Smooth muscle cell (in vitro differentiated cells): ENCODE results near the gene PPP1R1B. TPM values are rescaled to one million over a fixed set of nuclear protein-coding genes. Genes with fewer than 3 reads are reported as not detected.

ENCODE experiments used
- DNase-seq: peaks from one replicate; lab custom pipeline; 2025; ENCODE audit not compliant: unreplicated experiment; lab: John Stamatoyannopoulos, UW
- H2AFZ ChIP-seq: fragments of 200-600 bp; sonication (generic); 2 replicates; pipeline ENCODE4 v1.6.0; 2016; ENCODE audit warnings: antibody characterized with exemption, low read depth, mild to moderate bottlenecking
- H3F3A ChIP-seq: fragments of 200-600 bp; sonication (generic); 2 replicates; pipeline ENCODE4 v1.6.0; 2017; ENCODE audit warnings: antibody characterized with exemption, low read depth
- H3K27ac ChIP-seq: fragments of 200-600 bp; sonication (generic); 2 replicates; pipeline ENCODE4 v1.5.1; 2016; ENCODE audit warnings: low read depth, mild to moderate bottlenecking
- H3K27me3 ChIP-seq: fragments of 200-600 bp; sonication (generic); 2 replicates; pipeline ENCODE4 v1.6.1; 2016; ENCODE audit warnings: low read depth, mild to moderate bottlenecking
- H3K36me3 ChIP-seq: fragments of 200-600 bp; sonication (generic); 2 replicates; pipeline ENCODE4 v1.5.1; 2016; ENCODE audit warnings: low read depth
- H3K4me1 ChIP-seq: fragments of 200-600 bp; sonication (generic); 2 replicates; pipeline ENCODE4 v1.5.1; 2016; ENCODE audit warnings: low read depth
- H3K4me2 ChIP-seq: fragments of 200-600 bp; sonication (generic); 2 replicates; pipeline ENCODE4 v1.6.0; 2016; ENCODE audit warnings: mild to moderate bottlenecking
- H3K4me3 ChIP-seq: fragments of 200-600 bp; sonication (generic); 2 replicates; pipeline ENCODE4 v1.5.1; 2016; ENCODE audit warnings: mild to moderate bottlenecking
- H3K79me2 ChIP-seq: fragments of 200-600 bp; sonication (generic); 2 replicates; pipeline ENCODE4 v1.6.0; 2016; ENCODE audit warnings: low read depth, mild to moderate bottlenecking
- H3K9ac ChIP-seq: fragments of 200-600 bp; sonication (generic); 2 replicates; pipeline ENCODE4 v1.6.0; 2016; ENCODE audit warnings: low read depth
- H3K9me3 ChIP-seq: fragments of 200-600 bp; sonication (generic); replicated peaks from 2 replicates; pipeline ENCODE4 v1.5.1; 2016; ENCODE audit warnings: low read depth
- H4K20me1 ChIP-seq: fragments of 200-600 bp; sonication (generic); 2 replicates; pipeline ENCODE4 v1.6.0; 2016; ENCODE audit warnings: low read depth
- WGBS: methylation state at CpG from one replicate; pipeline ENCODE4 v1.1.7; 2016; ENCODE audit warnings: low lambda C conversion rate; 5-methylcytosine and 5-hydroxymethylcytosine counted together
- polyA plus RNA-seq: library from polyadenylated mRNA; unstranded; fragments of >200 nt; fragmentation: Nextera tagmentation; extraction: Ambion mirVana; gene quantifications from 2 replicates; pipeline ENCODE4 v1.2.1, GENCODE V29; 2016
- total RNA-seq: library from RNA; depleted of rRNA; stranded (reverse); fragments of >200 nt; gene quantifications from 2 replicates; pipeline ENCODE4 v1.2.3, GENCODE V29; 2014
- TF ChIP-seq, protein P1 (sequence below): fragments of 200-600 bp; sonication (generic); IDR thresholded peaks from 2 replicates; pipeline ENCODE4 v1.5.1; 2017; ENCODE audit warnings: borderline replicate concordance, mild to moderate bottlenecking, antibody characterized with exemption; ENCODE audit not compliant: insufficient read depth, poor library complexity, severe bottlenecking

The PPP1R1B gene
- total and polyA plus RNA-seq, 2 experiments from 2014 or later, result not detected

DNA sequence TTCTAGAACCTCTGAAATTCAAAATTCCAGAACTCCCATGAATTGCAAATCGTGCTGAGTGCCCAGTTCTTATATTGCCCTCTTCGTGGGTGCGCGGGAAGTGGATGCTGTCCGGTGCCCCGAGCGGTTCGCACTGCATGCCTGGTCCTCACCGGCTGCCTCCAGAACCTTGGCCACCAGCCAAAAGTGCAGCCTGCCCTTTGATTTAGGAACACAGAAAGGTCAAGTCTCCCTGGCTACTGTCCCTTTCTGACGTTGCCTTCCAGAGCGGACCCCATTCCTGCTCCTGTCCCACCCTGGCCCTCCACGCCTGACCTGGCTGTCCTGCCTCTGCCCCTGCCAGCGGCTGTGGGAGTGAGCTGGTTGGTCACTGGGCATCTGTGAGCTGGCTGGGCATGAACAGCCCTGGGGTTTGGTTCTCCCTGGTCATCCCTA is 28.7 kb upstream of the PPP1R1B start:
- H3F3A ChIP-seq, result no peaks in the 10 kb centered on the region

DNA sequence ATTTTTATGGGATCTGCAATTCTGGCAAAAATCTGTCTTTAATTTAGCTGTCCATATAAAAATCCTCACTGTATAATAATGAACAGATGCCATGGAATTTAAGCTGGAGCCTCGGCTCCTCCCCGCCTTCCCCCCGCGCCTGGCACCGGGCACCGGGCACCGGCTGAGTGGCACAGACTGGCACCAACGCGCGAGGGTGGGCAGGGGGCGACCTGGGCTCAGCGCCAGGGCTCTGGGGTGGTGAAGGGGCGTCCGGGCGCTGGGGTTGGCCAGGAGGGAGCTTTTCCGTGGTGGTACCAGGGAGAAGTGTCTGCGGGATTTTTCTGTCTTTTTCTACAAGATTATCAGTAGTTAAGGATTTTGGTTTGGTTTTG is 28.1 kb upstream of the PPP1R1B start:
- TF ChIP-seq, protein P1, sequence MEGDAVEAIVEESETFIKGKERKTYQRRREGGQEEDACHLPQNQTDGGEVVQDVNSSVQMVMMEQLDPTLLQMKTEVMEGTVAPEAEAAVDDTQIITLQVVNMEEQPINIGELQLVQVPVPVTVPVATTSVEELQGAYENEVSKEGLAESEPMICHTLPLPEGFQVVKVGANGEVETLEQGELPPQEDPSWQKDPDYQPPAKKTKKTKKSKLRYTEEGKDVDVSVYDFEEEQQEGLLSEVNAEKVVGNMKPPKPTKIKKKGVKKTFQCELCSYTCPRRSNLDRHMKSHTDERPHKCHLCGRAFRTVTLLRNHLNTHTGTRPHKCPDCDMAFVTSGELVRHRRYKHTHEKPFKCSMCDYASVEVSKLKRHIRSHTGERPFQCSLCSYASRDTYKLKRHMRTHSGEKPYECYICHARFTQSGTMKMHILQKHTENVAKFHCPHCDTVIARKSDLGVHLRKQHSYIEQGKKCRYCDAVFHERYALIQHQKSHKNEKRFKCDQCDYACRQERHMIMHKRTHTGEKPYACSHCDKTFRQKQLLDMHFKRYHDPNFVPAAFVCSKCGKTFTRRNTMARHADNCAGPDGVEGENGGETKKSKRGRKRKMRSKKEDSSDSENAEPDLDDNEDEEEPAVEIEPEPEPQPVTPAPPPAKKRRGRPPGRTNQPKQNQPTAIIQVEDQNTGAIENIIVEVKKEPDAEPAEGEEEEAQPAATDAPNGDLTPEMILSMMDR, result no peak
- 9% methylated on average over 17 of the region's 17 CpGs for WGBS
- no peak overlapping the region for H3K4me2 ChIP-seq

More for the DNA sequence above, 28.7 kb upstream of the PPP1R1B start:
- no peak for DNase-seq
- WGBS, result 17% methylated on average over 13 of the region's 13 CpGs
- Histone ChIP-seq H3K27ac (no peak overlapping the region), H3K4me3 (no peak overlapping the region), H4K20me1 (no peaks in the 10 kb centered on the region), H3K9ac (no peak overlapping the region), H3K9me3 (no peaks in the 10 kb centered on the region), H3K4me2 (no peak overlapping the region), H3K79me2 (no peaks in the 10 kb centered on the region), H3K4me1 (no peaks in the 10 kb centered on the region), H3K27me3 (peaks cover 100% of the 10 kb centered on the region), H2AFZ (no peak overlapping the region), H3K36me3 (no peaks in the 10 kb centered on the region)
- TF ChIP-seq, protein P1, result no peak

DNA sequence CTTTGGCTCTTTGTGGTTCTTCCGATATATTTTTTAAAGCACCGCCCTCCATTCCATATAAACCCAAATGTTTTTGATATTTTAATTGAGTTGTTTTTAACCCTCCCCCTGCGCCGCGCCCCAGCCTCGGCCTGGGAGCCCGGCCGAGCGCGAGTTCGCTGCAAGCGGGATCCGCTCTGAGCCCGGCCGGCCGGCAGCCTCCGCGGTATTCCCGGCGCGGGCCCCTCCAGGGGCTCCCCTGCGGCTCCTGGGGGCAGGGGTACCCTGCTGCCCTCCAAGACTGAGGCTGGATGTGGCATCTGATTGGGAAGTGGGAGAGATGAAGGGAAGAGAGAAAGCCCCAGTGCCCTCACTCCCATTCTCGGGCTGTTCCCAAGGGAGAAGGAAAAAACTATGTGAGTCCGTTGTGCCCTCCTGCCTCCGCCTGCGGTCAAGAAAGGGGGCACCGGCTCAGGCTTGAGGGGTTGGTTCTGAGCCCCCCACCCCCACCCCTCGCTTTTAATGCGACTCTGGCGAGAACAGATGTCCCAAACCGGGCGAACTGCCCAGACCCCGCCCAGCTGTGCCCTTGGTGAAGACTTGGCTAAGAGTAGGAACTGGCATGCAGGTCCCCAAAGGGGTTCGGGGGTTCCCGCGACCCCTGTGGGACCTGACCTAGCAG is 27.6 kb upstream of the PPP1R1B start:
- WGBS, result 3% methylated on average over 36 of the region's 36 CpGs
- H3K27ac ChIP-seq, result no peak overlapping the region
- no peak overlapping the region for H3K4me2 ChIP-seq
- H3F3A ChIP-seq, result no peaks in the 10 kb centered on the region
- H3K4me1 ChIP-seq, result no peaks in the 10 kb centered on the region
- H3K36me3 ChIP-seq, result no peaks in the 10 kb centered on the region
- no peaks in the 10 kb centered on the region for H3K79me2 ChIP-seq
- no peaks in the 10 kb centered on the region for H3K9me3 ChIP-seq
- H2AFZ ChIP-seq, result no peak overlapping the region
- no peak overlapping the region for H3K9ac ChIP-seq
- H3K27me3 ChIP-seq, result peaks cover 100% of the 10 kb centered on the region
- no peaks in the 10 kb centered on the region for H4K20me1 ChIP-seq
- no peak for DNase-seq
- no peak overlapping the region for H3K4me3 ChIP-seq
- TF ChIP-seq, protein P1, result no peak

More for the DNA sequence above, 28.1 kb upstream of the PPP1R1B start:
- H3K9ac ChIP-seq, result no peak overlapping the region
- no peak overlapping the region for H3K27ac ChIP-seq
- DNase-seq, result no peak
- no peak overlapping the region for H2AFZ ChIP-seq
- H3K9me3 ChIP-seq, result no peaks in the 10 kb centered on the region
- no peaks in the 10 kb centered on the region for H4K20me1 ChIP-seq
- H3K4me3 ChIP-seq, result no peak overlapping the region
- H3K36me3 ChIP-seq, result no peaks in the 10 kb centered on the region
- no peaks in the 10 kb centered on the region for H3K79me2 ChIP-seq
- peaks cover 100% of the 10 kb centered on the region for H3K27me3 ChIP-seq
- no peaks in the 10 kb centered on the region for H3F3A ChIP-seq
- no peaks in the 10 kb centered on the region for H3K4me1 ChIP-seq
